Measurements from ENCODE around the gene CEP89.

CEP89 gene

GRCh38 chr19:32831611-32832010 lies 140.1 kb downstream of the CEP89 start:
- Histone ChIP-seq H3K4me3 (no peak overlapping the region), H3K27ac (no peak overlapping the region)
- DNase-seq (ENCODE audit: low spot score) = no peak
- TF ChIP-seq CTCF (IDR thresholded peaks at IDR 0.05) = no peak

GRCh38 chr19:32830231-32831014 lies 141.3 kb downstream of the CEP89 start:
- no peak for DNase-seq (ENCODE audit: low spot score)
- TF ChIP-seq CTCF (IDR thresholded peaks at IDR 0.05) = no peak

GRCh38 chr19:32829345-32829896 lies 142.3 kb downstream of the CEP89 start:
- no peak for TF ChIP-seq CTCF (IDR thresholded peaks at IDR 0.05)
- no peak for DNase-seq (ENCODE audit: low spot score)
- Histone ChIP-seq H3K4me3 (no peak overlapping the region), H3K27ac (no peak overlapping the region)

More at GRCh38 chr19:32830231-32831014, 141.3 kb downstream of the CEP89 start:
- H3K27ac ChIP-seq = no peak overlapping the region
- H3K4me3 ChIP-seq = no peak overlapping the region

GRCh38 chr19:32828643-32829344 lies 143.0 kb downstream of the CEP89 start:
- H3K27ac ChIP-seq = no peak overlapping the region
- H3K4me3 ChIP-seq = no peak overlapping the region
- no peak for DNase-seq (ENCODE audit: low spot score)
- TF ChIP-seq CTCF (IDR thresholded peaks at IDR 0.05) = no peak

GRCh38 chr19:32828139-32828538 lies 143.6 kb downstream of the CEP89 start:
- no peak for TF ChIP-seq CTCF (IDR thresholded peaks at IDR 0.05)
- no peak for DNase-seq (ENCODE audit: low spot score)
- no peak overlapping the region for H3K27ac ChIP-seq
- no peak overlapping the region for H3K4me3 ChIP-seq

Measured in coronary artery (tissue), 2 donors.